DND-41 (cell line): Measurements from ENCODE around the gene CC2D1A.
A peak's percentile ranks its signal among the peaks of the same experiment; 100 is the strongest.

Source experiments
- ATAC-seq: fragments of 200-7000 bp; cut with Tn5 transposase; 3 replicates; pipeline ENCODE4 v1.9.1; 2021; ENCODE audit warnings: low read depth; ENCODE audit not compliant: insufficient read depth
- DNase-seq: peaks from one replicate; pipeline ENCODE4 v3.0.0-alpha.2; 2020
- H2AFZ ChIP-seq: 2 replicates; pipeline ENCODE4 v1.6.0; 2012; ENCODE audit warnings: low read depth, low read length
- H3K27ac ChIP-seq: 2 replicates; pipeline ENCODE4 v1.5.1; 2012; ENCODE audit warnings: low read length, inconsistent platforms
- H3K27me3 ChIP-seq: fragments of 200-600 bp; sonication (generic); 2 replicates; pipeline ENCODE4 v1.6.0; 2012; ENCODE audit warnings: low read length, mild to moderate bottlenecking, inconsistent platforms; ENCODE audit not compliant: insufficient read depth, poor library complexity
- H3K36me3 ChIP-seq: 2 replicates; pipeline ENCODE4 v1.5.1; 2012; ENCODE audit warnings: low read length, inconsistent platforms; ENCODE audit not compliant: insufficient read depth
- H3K4me1 ChIP-seq: 2 replicates; pipeline ENCODE4 v1.5.1; 2012; ENCODE audit warnings: mild to moderate bottlenecking, low read length; ENCODE audit not compliant: insufficient read depth
- H3K4me2 ChIP-seq: 2 replicates; pipeline ENCODE4 v1.6.0; 2012; ENCODE audit warnings: mild to moderate bottlenecking, moderate library complexity, low read length, inconsistent platforms; ENCODE audit not compliant: insufficient read depth
- H3K4me3 ChIP-seq, 2 experiments: fragments of 200-600 bp in 1 of 2; shearing (Covaris generic) in 1 of 2; 2 replicates each; pipeline ENCODE4 v1.5.1; 2012 to 2016; ENCODE audit warnings: inconsistent platforms in 2 of 2, low read length in 2 of 2, mild to moderate bottlenecking in 2 of 2, low read depth in 1 of 2, moderate library complexity in 1 of 2
- H3K79me2 ChIP-seq: 2 replicates; pipeline ENCODE4 v1.6.0; 2012; ENCODE audit warnings: low read length, inconsistent platforms; ENCODE audit not compliant: insufficient read depth
- H3K9ac ChIP-seq: 2 replicates; pipeline ENCODE4 v1.6.0; 2012; ENCODE audit warnings: low read depth, mild to moderate bottlenecking, inconsistent platforms, low read length, moderate library complexity
- H3K9me3 ChIP-seq: 2 replicates; pipeline ENCODE4 v1.5.1; 2012; ENCODE audit warnings: low read length, moderate library complexity, mild to moderate bottlenecking, inconsistent platforms; ENCODE audit not compliant: insufficient read depth, severe bottlenecking
- H4K20me1 ChIP-seq: 2 replicates; pipeline ENCODE4 v1.6.0; 2012; ENCODE audit warnings: low read length; ENCODE audit not compliant: insufficient read depth
- CTCF ChIP-seq: IDR thresholded peaks from 2 replicates; pipeline ENCODE4 v1.5.1; 2012; ENCODE audit warnings: borderline replicate concordance, low read length, moderate library complexity, mild to moderate bottlenecking; ENCODE audit not compliant: poor library complexity, severe bottlenecking; ENCODE audit errors: extremely low read depth
- EZH2 ChIP-seq: IDR thresholded peaks from 3 replicates; pipeline ENCODE4 v1.6.1; 2012; ENCODE audit warnings: borderline replicate concordance, low read depth, mild to moderate bottlenecking, moderate library complexity, low read length, inconsistent platforms; ENCODE audit not compliant: severe bottlenecking

CC2D1A gene

GRCh38 chr19:13938301-13939064 lies 32.5 kb downstream of the CC2D1A start, which contains the start of gene PODNL1:
PODNL1 (minus strand) TSS chr19:13938417; CDS start chr19:13938181, 236 bp downstream.
- Histone ChIP-seq H2AFZ (no peak within 1 kb of the TSS), H4K20me1 (no peaks in the 10 kb centered on the region), H3K4me2 (no peak within 1 kb of the TSS), H3K36me3 (no peaks in the 10 kb centered on the region), H3K27me3 (no peaks in the 10 kb centered on the region), H3K27ac (no peak within 1 kb of the TSS), H3K4me1 (no peaks in the 10 kb centered on the region), H3K9ac (no peak within 1 kb of the TSS), H3K4me3 (no peak within 1 kb of the TSS), H3K9me3 (no peaks in the 10 kb centered on the region), H3K79me2 (no peaks in the 10 kb centered on the region)
- TF ChIP-seq CTCF (no peak), EZH2 (no peak)
- ATAC-seq (no peak), DNase-seq (no peak)

GRCh38 chr19:13942023-13942684 lies 36.2 kb downstream of the CC2D1A start:
- peak overlapping the region; percentile 16; the same call in 1 of the 2 replicates for H2AFZ ChIP-seq
- H3K27me3 ChIP-seq: no peaks in the 10 kb centered on the region
- TF ChIP-seq EZH2 (no peak), CTCF (no peak)
- no peak overlapping the region for H3K9ac ChIP-seq
- DNase-seq (no peak), ATAC-seq (peak; percentile 14; the same call in 1 of the 3 replicates)
- no peaks in the 10 kb centered on the region for H4K20me1 ChIP-seq
- H3K4me3 ChIP-seq: no peak overlapping the region
- no peaks in the 10 kb centered on the region for H3K9me3 ChIP-seq
- no peaks in the 10 kb centered on the region for H3K36me3 ChIP-seq
- no peak overlapping the region for H3K4me2 ChIP-seq
- no peak overlapping the region for H3K27ac ChIP-seq
- H3K4me1 ChIP-seq: no peaks in the 10 kb centered on the region
- H3K79me2 ChIP-seq: no peaks in the 10 kb centered on the region

- no peak for ATAC-seq
- H3K27ac ChIP-seq: no peak overlapping the region
- H3K4me3 ChIP-seq: no peak overlapping the region
Observed at GRCh38 chr19:13946414-13946813, 40.4 kb downstream of the CC2D1A start.

More at GRCh38 chr19:13946414-13946813, 40.4 kb downstream of the CC2D1A start:
- H4K20me1 ChIP-seq: no peaks in the 10 kb centered on the region
- H3K79me2 ChIP-seq: no peaks in the 10 kb centered on the region
- no peaks in the 10 kb centered on the region for H3K9me3 ChIP-seq
- peaks cover 2% of the 10 kb centered on the region for H3K4me1 ChIP-seq
- H3K27me3 ChIP-seq: no peaks in the 10 kb centered on the region
- no peak overlapping the region for H3K4me2 ChIP-seq
- no peak for TF ChIP-seq EZH2
- TF ChIP-seq CTCF: no peak
- H3K36me3 ChIP-seq: no peaks in the 10 kb centered on the region
- H3K9ac ChIP-seq: no peak overlapping the region
- no peak overlapping the region for H2AFZ ChIP-seq
- no peak for DNase-seq
